EH (cell line): ENCODE data around the gene FATE1.
"Not testable (repeated sequence)": the region's sequence is repeated elsewhere in the genome, so short reads cannot be mapped to it uniquely, and the experiment has no call there.

Source experiments
- DNase-seq: peaks from one replicate; pipeline ENCODE4 v3.0.0-alpha.2; 2015; ENCODE audit warnings: low read depth

The FATE1 gene

GRCh38 chrX:151715752-151716151 is at the start of gene FATE1:
Gene FATE1, plus strand, starts transcription at chrX:151716035. Its CDS starts 85 bp downstream, at chrX:151716120.
- DNase-seq: no peak

- no peak for DNase-seq
Observed at GRCh38 chrX:151675121-151675746, 40.6 kb upstream of the FATE1 start.

GRCh38 chrX:151676196-151676595 is 39.6 kb upstream of the FATE1 start:
- DNase-seq: no peak

- DNase-seq: no peak
Observed at GRCh38 chrX:151679798-151680402, 35.9 kb upstream of the FATE1 start.

GRCh38 chrX:151680805-151681204 is 35.0 kb upstream of the FATE1 start:
- DNase-seq: peak; percentile 30

GRCh38 chrX:151687635-151688034 is 28.2 kb upstream of the FATE1 start:
- DNase-seq: no peak

GRCh38 chrX:151688695-151689094 is 27.1 kb upstream of the FATE1 start:
- DNase-seq: no peak

- DNase-seq: no peak
Observed at GRCh38 chrX:151692825-151693224, 23.0 kb upstream of the FATE1 start.

GRCh38 chrX:151694121-151694520 is 21.7 kb upstream of the FATE1 start:
- DNase-seq: no peak

- no peak for DNase-seq
Observed at GRCh38 chrX:151694661-151695582, 20.9 kb upstream of the FATE1 start, which contains the start of gene PRRG3. Gene PRRG3, plus strand, starts transcription at chrX:151695458. Its CDS starts 3,357 bp downstream, at chrX:151698815.

GRCh38 chrX:151695583-151696340 is 20.1 kb upstream of the FATE1 start:
- DNase-seq: no peak

GRCh38 chrX:151697082-151697481 is 18.8 kb upstream of the FATE1 start:
- not testable (repeated sequence) for DNase-seq

GRCh38 chrX:151697522-151697921 is 18.3 kb upstream of the FATE1 start:
- DNase-seq: peak; percentile 67

GRCh38 chrX:151698485-151698884 is 17.4 kb upstream of the FATE1 start:
- no peak for DNase-seq

GRCh38 chrX:151699746-151700145 is 16.1 kb upstream of the FATE1 start:
- DNase-seq: no peak

GRCh38 chrX:151700581-151700980 is 15.3 kb upstream of the FATE1 start:
- no peak for DNase-seq

- DNase-seq: no peak
Observed at GRCh38 chrX:151701071-151701470, 14.8 kb upstream of the FATE1 start.

- DNase-seq: no peak
Observed at GRCh38 chrX:151701531-151701930, 14.3 kb upstream of the FATE1 start.

GRCh38 chrX:151702026-151702714 is 13.7 kb upstream of the FATE1 start:
- DNase-seq: no peak

GRCh38 chrX:151702741-151703340 is 13.0 kb upstream of the FATE1 start:
- no peak for DNase-seq

GRCh38 chrX:151703487-151703886 is 12.3 kb upstream of the FATE1 start:
- no peak for DNase-seq
